Stimulated activated CD4-positive, alpha-beta T cell treated with anti-CD3 and anti-CD28 coated beads, Interleukin-12 subunit alpha, Interleukin-12 subunit beta, amount 100 ng/mL, for 48 hours (primary cell): ENCODE data around the gene SLC25A34.

Experiments used
- DNase-seq, 3 donors: peaks; one replicate each; pipeline ENCODE4 v3.0.0-alpha.2; 2020; ENCODE audit warnings: low read depth in 2 of 3, low spot score in 1 of 3

SLC25A34 gene

DNA sequence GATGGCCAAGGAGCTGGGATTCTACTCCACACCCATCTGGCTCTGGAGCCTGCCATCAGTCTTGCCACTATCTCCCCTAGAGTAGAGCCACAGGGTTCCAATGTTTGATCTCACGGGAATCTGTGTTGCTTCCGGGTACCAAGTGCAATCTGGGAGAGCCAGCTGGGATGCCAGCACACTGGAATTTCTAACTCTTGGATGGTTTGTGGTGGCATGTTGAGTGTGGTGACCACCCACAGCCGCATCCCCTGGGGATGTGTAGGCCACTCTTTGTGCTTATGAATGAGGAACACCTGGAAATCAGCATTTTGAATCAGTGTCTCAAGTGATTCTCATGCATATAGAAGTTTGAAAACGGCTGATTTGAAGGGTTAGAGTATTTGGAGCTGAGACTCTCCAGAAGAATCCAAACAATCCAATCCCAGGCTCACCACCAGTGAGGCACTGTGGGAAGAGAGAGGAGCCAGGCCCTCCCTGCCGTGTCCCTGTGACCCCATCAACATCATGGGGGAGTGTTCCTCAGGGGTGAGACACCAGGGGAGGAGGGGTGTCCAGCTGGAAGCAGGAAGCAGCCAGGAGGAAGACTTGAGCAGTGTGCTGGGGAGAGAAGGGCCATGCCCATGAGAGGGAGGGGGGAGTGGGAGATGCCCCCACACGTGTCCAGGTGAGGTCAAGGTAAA, 35.9 kb downstream of the SLC25A34 start:
- DNase-seq, result no peak

DNA sequence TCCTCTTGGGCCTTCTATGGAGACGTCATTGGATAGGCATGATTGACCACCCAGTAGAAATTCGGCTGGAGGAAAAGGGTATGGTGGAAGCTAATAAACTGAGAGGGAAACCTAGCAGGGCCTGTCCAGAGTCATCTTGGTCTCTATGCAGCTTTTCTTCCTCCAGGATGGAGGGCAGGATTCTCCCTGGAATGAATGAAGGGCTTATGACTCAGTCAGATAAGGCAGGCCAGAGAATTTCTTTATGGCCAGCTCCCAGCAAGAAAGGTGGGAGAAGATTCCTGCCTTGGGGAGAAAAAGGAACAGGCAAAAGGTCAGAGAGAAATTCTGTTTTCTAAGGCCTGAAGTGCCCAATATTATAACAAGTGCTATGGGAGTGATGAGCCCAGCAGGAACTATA, 39.6 kb downstream of the SLC25A34 start:
- no peak for DNase-seq

DNA sequence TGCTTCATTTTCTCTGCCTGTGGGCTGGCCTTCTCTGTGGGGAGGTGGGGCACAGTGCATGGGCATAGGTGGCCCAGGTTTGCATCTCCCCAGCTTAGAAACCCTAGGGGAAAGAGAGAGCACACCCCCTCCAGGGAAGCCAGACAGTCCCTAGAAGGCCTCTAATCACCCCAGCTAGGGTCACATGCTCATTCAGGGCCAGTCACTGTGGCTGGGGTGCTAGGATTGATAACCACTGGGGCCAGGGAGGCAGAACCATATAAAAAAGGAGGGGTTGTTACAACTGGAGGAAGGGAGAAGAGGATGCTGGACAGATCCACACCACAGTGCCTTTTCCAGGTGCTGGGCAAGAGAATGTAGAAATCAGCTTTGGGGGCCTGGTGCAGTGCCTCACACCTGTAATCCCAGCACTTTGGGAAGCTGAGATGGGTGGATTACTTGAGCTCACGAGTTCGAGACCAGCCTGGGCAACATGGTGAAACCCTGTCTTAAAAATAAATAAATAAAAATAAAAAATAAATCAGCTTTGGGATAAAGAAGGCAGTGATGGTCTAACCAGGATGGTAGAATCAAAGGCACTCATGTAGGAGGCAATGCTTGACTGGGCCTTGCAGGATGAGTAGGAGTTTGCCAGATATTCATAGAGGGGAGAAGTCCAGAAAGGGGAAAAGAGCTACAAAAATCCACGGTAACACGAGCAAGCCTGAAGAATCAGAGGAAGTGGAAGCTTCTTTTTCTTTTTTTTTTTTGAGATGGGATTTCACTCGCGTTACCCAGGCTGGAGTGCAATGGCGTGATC, 42.0 kb downstream of the SLC25A34 start:
- no peak for DNase-seq

DNA sequence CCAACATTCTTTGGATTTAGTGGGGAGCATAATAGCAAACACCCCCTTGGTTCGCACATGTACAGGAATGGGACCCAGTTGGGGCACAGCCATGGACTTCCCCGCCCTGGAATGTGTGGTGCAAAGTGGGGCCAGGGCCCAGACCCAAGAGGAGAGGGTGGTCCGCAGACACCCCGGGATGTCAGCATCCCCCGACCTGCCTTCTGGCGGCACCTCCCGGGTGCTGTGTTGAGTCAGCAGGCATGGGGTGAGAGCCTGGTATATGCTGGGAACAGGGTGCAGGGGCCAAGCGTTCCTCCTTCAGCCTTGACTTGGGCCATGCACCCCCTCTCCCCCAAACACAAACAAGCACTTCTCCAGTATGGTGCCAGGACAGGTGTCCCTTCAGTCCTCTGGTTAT, 49.6 kb downstream of the SLC25A34 start:
- DNase-seq, result no peak

DNA sequence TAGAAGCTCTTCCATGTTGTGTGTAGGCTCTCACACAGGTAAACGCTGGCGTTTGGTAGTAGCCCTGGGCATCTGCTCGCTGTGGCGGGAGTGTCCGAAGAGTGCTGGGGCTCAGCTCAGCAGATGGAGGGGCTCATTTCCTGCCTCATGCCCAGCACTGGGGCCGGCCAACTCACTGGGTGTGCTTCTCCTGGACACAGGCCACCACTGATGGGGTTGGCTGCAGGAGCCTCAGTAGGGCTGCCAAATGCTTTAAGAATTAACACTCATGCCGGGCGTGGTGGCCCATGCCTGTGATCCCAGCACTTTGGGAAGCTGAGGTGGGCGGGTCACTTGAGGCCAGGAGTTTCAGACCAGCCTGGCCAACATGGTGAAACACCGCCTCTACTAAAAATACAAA, 50.5 kb downstream of the SLC25A34 start:
- DNase-seq, result no peak

DNA sequence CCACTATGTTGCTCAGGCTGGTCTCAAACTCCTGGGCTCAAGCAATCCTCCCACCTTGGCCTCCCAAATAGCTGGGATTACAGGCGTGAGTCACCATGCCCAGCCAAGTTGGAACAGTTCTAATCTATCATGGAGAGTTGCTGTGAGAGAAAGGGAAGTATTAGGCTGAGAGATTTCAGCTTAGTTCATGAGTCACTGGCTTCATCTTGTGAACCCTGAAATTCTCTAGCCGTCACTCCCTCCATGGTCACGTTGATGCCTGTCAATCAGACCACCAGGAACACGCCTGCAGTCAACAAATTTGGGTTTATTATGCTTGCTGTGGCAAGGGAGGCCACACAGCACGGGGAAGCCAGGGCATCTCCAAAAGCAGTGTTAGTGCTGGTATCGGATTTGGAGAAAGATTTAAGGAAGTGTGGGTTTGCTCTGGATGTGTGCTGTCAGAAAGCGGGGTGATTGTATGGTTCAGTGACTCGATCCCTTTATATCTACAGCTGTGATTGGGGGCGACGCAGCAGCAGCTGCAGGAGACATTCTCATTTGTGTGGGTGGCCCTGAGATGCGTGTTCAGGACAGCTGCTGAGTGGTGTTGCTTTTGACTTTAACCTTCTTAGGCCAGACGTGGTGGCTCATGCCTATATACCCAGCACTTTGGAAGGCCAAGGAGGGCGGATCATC, 52.7 kb downstream of the SLC25A34 start:
- no peak for DNase-seq
